ENCODE data around the gene CCR6.

- TF ChIP-seq POLR2A (IDR thresholded peaks at IDR 0.05) (no peak), CTCF (IDR thresholded peaks at IDR 0.05) (no peak), POLR2AphosphoS5 (IDR thresholded peaks at IDR 0.05) (no peak)
Observed at GRCh38 chr6:167098825-167099225, 24.1 kb upstream of the CCR6 start.

All from breast epithelium (tissue), 3 donors.